Immature natural killer cell (primary cell): Measurements from ENCODE around the gene ODF4. TPM values are rescaled to one million over a fixed set of nuclear protein-coding genes. Genes with fewer than 3 reads are reported as not detected.
"Not testable (repeated sequence)": the region's sequence is repeated elsewhere in the genome, so short reads cannot be mapped to it uniquely, and the experiment has no call there.

Experiments used
- DNase-seq, 3 donors: peaks; one replicate each; pipeline ENCODE4 v3.0.0; 2022; ENCODE audit warnings: mixed read lengths in 1 of 3
- H3K27ac Mint-ChIP-seq, 6 donors: one replicate each; pipeline ENCODE4 v1.8.0; 2020; ENCODE audit warnings: mixed read lengths in 6 of 6, mild to moderate bottlenecking in 5 of 6, inconsistent platforms in 4 of 6, moderate library complexity in 3 of 6
- H3K27me3 Mint-ChIP-seq, 3 donors: one replicate each; pipeline ENCODE4 v1.8.0; 2020 to 2021; ENCODE audit warnings: low read depth in 3 of 3, mild to moderate bottlenecking in 3 of 3, mixed read lengths in 3 of 3, moderate library complexity in 3 of 3, inconsistent platforms in 1 of 3
- H3K36me3 Mint-ChIP-seq, 3 donors: one replicate each; pipeline ENCODE4 v1.8.0; 2020; ENCODE audit warnings: mixed read lengths in 3 of 3, inconsistent platforms in 2 of 3, mild to moderate bottlenecking in 2 of 3
- H3K4me1 Mint-ChIP-seq, 2 donors: one replicate each; pipeline ENCODE4 v1.8.0; 2020; ENCODE audit warnings: inconsistent platforms in 2 of 2, mild to moderate bottlenecking in 2 of 2, mixed read lengths in 2 of 2, moderate library complexity in 1 of 2
- H3K4me3 Mint-ChIP-seq, 5 donors: one replicate each; pipeline ENCODE4 v1.8.0; 2020; ENCODE audit warnings: mild to moderate bottlenecking in 5 of 5, mixed read lengths in 5 of 5, inconsistent platforms in 3 of 5, moderate library complexity in 3 of 5
- H3K9me3 Mint-ChIP-seq, 6 donors: one replicate each; pipeline ENCODE4 v1.8.0; 2020; ENCODE audit warnings: mild to moderate bottlenecking in 6 of 6, mixed read lengths in 6 of 6, inconsistent platforms in 4 of 6, moderate library complexity in 3 of 6
- polyA plus RNA-seq, 3 donors: library from polyadenylated mRNA; unstranded; fragments of 300-500 nt; fragmentation: Illumina TruSeq; gene quantifications; one replicate each; pipeline ENCODE4 v1.2.3, GENCODE V29; 2021

ODF4 gene
- polyA plus RNA-seq, 3 donors from 2014 or later, result not detected

DNA sequence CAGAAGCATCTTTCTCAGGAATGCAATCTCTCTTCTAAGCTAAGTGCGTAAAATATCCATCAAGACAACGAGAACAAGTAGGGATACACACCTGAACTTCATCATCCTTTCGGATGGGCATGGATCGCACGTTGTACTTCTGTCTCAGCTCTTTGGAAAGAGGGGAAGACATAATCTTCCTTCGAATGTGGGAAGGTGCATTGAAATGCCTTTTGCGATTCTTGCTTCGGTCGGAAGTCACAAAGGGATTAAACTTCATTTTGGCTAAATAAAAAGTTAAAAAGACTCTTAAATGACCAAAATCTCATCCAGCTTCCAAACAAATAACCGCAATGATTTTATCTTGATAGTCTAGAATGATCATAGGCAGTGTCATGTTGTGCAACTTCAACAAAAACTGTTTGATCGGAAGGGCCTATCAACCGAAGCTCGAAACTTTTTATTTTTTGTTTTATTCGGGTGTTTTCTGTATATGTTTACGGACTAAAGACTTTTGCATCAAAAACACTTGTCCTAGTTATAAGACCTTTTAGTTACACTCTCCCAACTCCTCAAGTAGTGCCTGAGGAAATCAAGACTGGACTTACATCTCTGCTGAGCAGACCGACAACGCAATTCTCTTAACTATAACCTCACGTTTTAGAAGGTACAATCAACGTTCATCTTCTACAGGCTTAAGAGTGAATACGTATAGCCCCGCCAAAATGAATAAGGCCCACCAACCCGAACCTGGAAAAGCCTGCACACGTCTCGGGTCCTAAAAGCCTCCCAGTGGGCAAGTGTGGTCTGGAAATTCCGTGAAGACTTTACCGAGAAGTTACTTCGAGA, 42.6 kb downstream of the ODF4 start:
- peaks cover 2 to 11% (median 10%) of the 10 kb centered on the region in 3 donors for H3K27me3 Mint-ChIP-seq
- H3K4me1 Mint-ChIP-seq, result peaks cover 64 to 83% of the 10 kb centered on the region in 2 donors
- H3K4me3 Mint-ChIP-seq, result peak overlapping the region; percentile 97 to 99 (median 98)
- peaks cover 6 to 42% (median 21%) of the 10 kb centered on the region in 3 donors for H3K36me3 Mint-ChIP-seq
- peak in 1 of 3 donors; percentile 9 for DNase-seq
- peak overlapping the region; percentile 92 to 98 (median 94) for H3K27ac Mint-ChIP-seq
- H3K9me3 Mint-ChIP-seq, result no peaks in the 10 kb centered on the region

GRCh38 chr17:8382880-8383142, 43.2 kb downstream of the ODF4 start:
- Mint-ChIP-seq H3K9me3 (no peaks in the 10 kb centered on the region), H3K27ac (peak overlapping the region; percentile 92 to 98 (median 94)), H3K4me3 (peak overlapping the region; percentile 97 to 99 (median 98)), H3K4me1 (peaks cover 65 to 83% of the 10 kb centered on the region in 2 donors), H3K36me3 (peaks cover under 1 to 38% (median 17%) of the 10 kb centered on the region in 3 donors), H3K27me3 (peaks cover 2 to 11% (median 10%) of the 10 kb centered on the region in 3 donors)
- no peak for DNase-seq

- H3K36me3 Mint-ChIP-seq, result peaks cover 0 to 33% (median 17%) of the 10 kb centered on the region in 3 donors
- peak within 1 kb of the TSS; percentile 97 to 99 (median 98) for H3K4me3 Mint-ChIP-seq
- H3K27me3 Mint-ChIP-seq, result peaks cover 2 to 10% (median 8%) of the 10 kb centered on the region in 3 donors
- peak within 1 kb of the TSS; percentile 92 to 98 (median 94) for H3K27ac Mint-ChIP-seq
- peak; percentile 96 to 97 (median 97) for DNase-seq
- H3K4me1 Mint-ChIP-seq, result peaks cover 69 to 86% of the 10 kb centered on the region in 2 donors
- no peaks in the 10 kb centered on the region for H3K9me3 Mint-ChIP-seq
These were observed 43.6 kb downstream of the ODF4 start, which contains the start of gene RPL26 for GRCh38 chr17:8383143-8383822. RPL26 (minus strand) TSS chr17:8383193; CDS start chr17:8382310, 883 bp downstream.

GRCh38 chr17:8384801-8385378, 45.2 kb downstream of the ODF4 start:
- H3K4me1 Mint-ChIP-seq, result peaks cover 72 to 86% of the 10 kb centered on the region in 2 donors
- peaks cover 2 to 12% (median 8%) of the 10 kb centered on the region in 3 donors for H3K27me3 Mint-ChIP-seq
- peaks cover 0 to 21% (median 10%) of the 10 kb centered on the region in 3 donors for H3K36me3 Mint-ChIP-seq
- peak overlapping the region; percentile 82 to 99 (median 98) for H3K4me3 Mint-ChIP-seq
- H3K27ac Mint-ChIP-seq, result peak overlapping the region in 1 of 6 donors; percentile 57
- no peaks in the 10 kb centered on the region for H3K9me3 Mint-ChIP-seq
- no peak for DNase-seq

GRCh38 chr17:8386841-8387240, 47.2 kb downstream of the ODF4 start:
- Mint-ChIP-seq H3K27me3 (peaks cover 2 to 12% (median 8%) of the 10 kb centered on the region in 3 donors), H3K4me3 (peak overlapping the region in 2 of 5 donors; percentile 24 to 40), H3K27ac (no peak overlapping the region), H3K4me1 (peaks cover 54 to 70% of the 10 kb centered on the region in 2 donors), H3K9me3 (no peaks in the 10 kb centered on the region), H3K36me3 (peaks cover 0 to 8% (median 5%) of the 10 kb centered on the region in 3 donors)
- DNase-seq, result no peak

DNA sequence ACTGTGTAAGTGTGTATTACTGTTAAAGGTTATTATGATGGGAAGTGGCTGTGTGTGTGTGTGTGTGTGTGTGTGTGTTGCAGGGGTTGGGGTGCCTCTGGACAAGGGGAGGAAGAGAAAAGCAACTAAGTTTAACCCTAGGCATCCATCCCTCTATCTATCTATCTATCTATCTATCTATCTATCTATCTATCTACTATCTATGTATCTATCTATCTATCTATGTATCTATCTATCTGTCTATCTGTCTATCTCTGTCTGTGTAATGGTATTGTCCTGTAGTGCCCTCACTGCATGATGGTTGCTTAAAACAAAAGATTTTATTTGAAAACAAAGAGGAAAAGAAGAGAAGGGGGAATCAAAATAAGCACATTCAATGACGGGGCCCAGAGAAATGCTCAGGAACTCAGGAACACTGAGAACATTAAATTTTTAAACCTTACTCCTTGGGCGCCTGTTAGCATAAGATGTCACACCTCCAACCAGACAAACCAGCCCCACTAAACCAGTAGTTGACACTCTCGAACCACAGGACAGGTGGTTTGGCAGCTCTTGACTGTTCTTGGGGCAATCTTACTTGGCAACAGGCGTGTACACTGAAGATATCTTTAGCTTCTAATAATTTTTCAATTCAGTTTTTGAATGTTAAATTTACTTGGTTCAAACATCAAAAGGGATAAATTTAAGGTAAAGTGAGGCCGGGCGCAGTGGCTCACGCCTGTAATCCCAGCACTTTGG, 48.4 kb downstream of the ODF4 start:
- peaks cover 2 to 9% (median 5%) of the 10 kb centered on the region in 3 donors for H3K27me3 Mint-ChIP-seq
- peaks cover 42 to 58% of the 10 kb centered on the region in 2 donors for H3K4me1 Mint-ChIP-seq
- peak; percentile 77 to 83 (median 82) for DNase-seq
- peak overlapping the region; percentile 64 to 84 (median 76) for H3K27ac Mint-ChIP-seq
- H3K9me3 Mint-ChIP-seq, result no peaks in the 10 kb centered on the region
- H3K4me3 Mint-ChIP-seq, result peak overlapping the region; percentile 61 to 80 (median 67)
- peaks cover 0 to 1% (median under 1%) of the 10 kb centered on the region in 3 donors for H3K36me3 Mint-ChIP-seq

DNA sequence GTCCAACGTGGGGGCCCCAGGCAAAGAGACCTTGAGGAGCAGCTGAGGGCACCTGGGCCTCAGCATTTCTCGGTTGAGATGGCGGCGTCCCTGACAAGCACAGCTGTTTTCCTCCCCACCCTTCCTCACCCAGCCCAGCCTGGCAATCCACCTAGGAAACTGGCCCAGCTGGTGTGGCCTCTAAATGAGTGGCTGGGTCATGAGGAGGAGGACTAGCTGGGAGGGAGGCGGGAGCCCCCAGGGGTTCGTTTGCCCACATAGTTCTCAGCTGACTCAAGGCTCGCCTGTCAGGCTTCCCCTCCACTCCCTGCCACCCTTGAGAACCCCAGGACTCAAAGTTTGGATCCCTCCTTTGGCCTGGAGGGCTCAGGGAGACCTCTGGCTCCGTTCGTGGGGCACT, 52.1 kb downstream of the ODF4 start:
- peaks cover 34 to 44% of the 10 kb centered on the region in 2 donors for H3K4me1 Mint-ChIP-seq
- peaks cover 2 to 9% (median 9%) of the 10 kb centered on the region in 3 donors for H3K27me3 Mint-ChIP-seq
- H3K27ac Mint-ChIP-seq, result no peak overlapping the region
- no peaks in the 10 kb centered on the region for H3K36me3 Mint-ChIP-seq
- no peak overlapping the region for H3K4me3 Mint-ChIP-seq
- DNase-seq, result no peak
- H3K9me3 Mint-ChIP-seq, result no peaks in the 10 kb centered on the region

- Mint-ChIP-seq H3K36me3 (no peaks in the 10 kb centered on the region), H3K27me3 (peaks cover 2 to 12% (median 9%) of the 10 kb centered on the region in 3 donors), H3K4me3 (no peak overlapping the region), H3K27ac (no peak overlapping the region), H3K9me3 (no peaks in the 10 kb centered on the region), H3K4me1 (peaks cover 32 to 38% of the 10 kb centered on the region in 2 donors)
- DNase-seq, result no peak
These were observed 52.6 kb downstream of the ODF4 start for GRCh38 chr17:8392274-8392673.

- peak overlapping the region in 1 of 5 donors; percentile 32 for H3K4me3 Mint-ChIP-seq
- H3K27ac Mint-ChIP-seq, result peak overlapping the region in 2 of 6 donors; percentile 61 to 81
- peaks cover 26 to 32% of the 10 kb centered on the region in 2 donors for H3K4me1 Mint-ChIP-seq
- no peaks in the 10 kb centered on the region for H3K9me3 Mint-ChIP-seq
- no peak for DNase-seq
- H3K36me3 Mint-ChIP-seq, result no peaks in the 10 kb centered on the region
- peaks cover 2 to 15% (median 11%) of the 10 kb centered on the region in 3 donors for H3K27me3 Mint-ChIP-seq
These were observed 53.2 kb downstream of the ODF4 start for GRCh38 chr17:8392674-8393469.

DNA sequence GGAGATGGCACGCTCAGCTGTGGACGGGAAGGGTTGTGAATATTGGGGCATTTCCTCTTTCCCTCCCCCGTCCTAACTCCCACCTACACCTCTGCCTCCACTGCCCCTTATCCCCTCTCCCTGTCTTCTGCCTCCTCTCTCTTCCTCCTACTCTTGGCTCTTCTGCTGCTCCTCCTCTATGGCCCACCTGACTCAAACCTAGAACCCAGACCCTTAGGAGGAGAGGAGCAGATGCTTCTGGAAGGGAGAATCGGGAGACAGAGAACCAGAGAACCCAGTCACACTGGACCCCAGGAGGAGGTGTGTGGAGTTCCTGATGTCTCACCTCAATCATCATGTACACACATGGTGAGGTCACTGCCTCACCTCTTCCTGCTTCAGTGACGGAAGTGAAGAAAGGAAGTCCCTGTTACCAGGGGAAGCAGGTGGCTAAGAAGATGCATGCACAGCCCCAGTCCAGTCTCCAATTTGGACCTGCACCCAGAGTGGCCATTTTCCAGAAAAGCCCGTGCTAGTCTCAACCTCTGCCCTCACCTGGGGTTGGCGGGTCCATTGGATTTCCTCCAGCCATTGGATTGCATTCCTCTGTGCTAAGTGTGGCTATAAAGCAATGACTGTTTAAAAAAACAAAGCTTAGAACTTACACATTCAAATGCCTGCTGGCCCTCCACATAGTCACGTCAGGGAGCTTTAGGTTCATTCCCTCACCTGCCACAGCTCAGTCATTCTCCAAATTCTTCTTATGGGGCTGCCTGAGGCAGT, 54.0 kb downstream of the ODF4 start:
- peak; percentile 50 to 54 (median 53) for DNase-seq
- H3K27ac Mint-ChIP-seq, result peak overlapping the region; percentile 60 to 81 (median 78)
- H3K27me3 Mint-ChIP-seq, result peaks cover 2 to 15% (median 11%) of the 10 kb centered on the region in 3 donors
- H3K4me1 Mint-ChIP-seq, result peaks cover 18 to 24% of the 10 kb centered on the region in 2 donors
- H3K4me3 Mint-ChIP-seq, result peak overlapping the region; percentile 27 to 59 (median 34)
- no peaks in the 10 kb centered on the region for H3K36me3 Mint-ChIP-seq
- no peaks in the 10 kb centered on the region for H3K9me3 Mint-ChIP-seq

GRCh38 chr17:8394497-8394896, 54.9 kb downstream of the ODF4 start:
- not testable (repeated sequence) for DNase-seq, H3K9me3 Mint-ChIP-seq, H3K4me3 Mint-ChIP-seq, H3K36me3 Mint-ChIP-seq
- H3K27ac Mint-ChIP-seq, result peak overlapping the region in 2 of 6 donors; percentile 2 to 8
- peaks cover 2 to 17% (median 15%) of the 10 kb centered on the region in 3 donors for H3K27me3 Mint-ChIP-seq
- H3K4me1 Mint-ChIP-seq, result peaks cover 14 to 16% of the 10 kb centered on the region in 2 donors
